Testis (tissue), 3 donors: ENCODE data around the gene HSPB7. TPM values are rescaled to one million over a fixed set of nuclear protein-coding genes. Genes with fewer than 3 reads are reported as not detected.

Experiments used
- DNase-seq: peaks from one replicate; pipeline ENCODE4 v3.0.0-alpha.2; 2019
- H3K27ac ChIP-seq, 2 donors: fragments of 200-600 bp; sonication (generic); one replicate each; pipeline ENCODE4 v1.5.1; 2019
- H3K27me3 ChIP-seq: fragments of 200-600 bp; sonication (generic); one replicate; pipeline ENCODE4 v1.5.1; 2019
- H3K36me3 ChIP-seq: fragments of 200-600 bp; sonication (generic); one replicate; pipeline ENCODE4 v1.5.1; 2017; ENCODE audit warnings: low read depth; ENCODE audit errors: missing control alignments
- H3K4me1 ChIP-seq: fragments of 200-600 bp; sonication (generic); one replicate; pipeline ENCODE4 v1.5.1; 2019
- H3K4me3 ChIP-seq, 2 donors: fragments of 200-600 bp; sonication (generic); one replicate each; pipeline ENCODE4 v1.5.1; 2017 to 2019
- H3K9me3 ChIP-seq: fragments of 200-600 bp; sonication (generic); one replicate; pipeline ENCODE4 v1.5.1; 2017
- CTCF ChIP-seq, 3 experiments: fragments of 450-650 bp in 2 of 3; fragments of 200-600 bp in 1 of 3; sonication (generic) in 1 of 3; IDR thresholded peaks; one replicate each; pipeline ENCODE4 v1.5.1; 2016 to 2019; ENCODE audit warnings: antibody characterized with exemption in 3 of 3, mild to moderate bottlenecking in 2 of 3, moderate library complexity in 1 of 3
- POLR2A ChIP-seq: fragments of 450-650 bp; IDR thresholded peaks from one replicate; pipeline ENCODE4 v1.6.1; 2017; ENCODE audit warnings: antibody characterized with exemption, mild to moderate bottlenecking, moderate library complexity
- WGBS, 2 donors: methylation state at CpG; one replicate each; pipeline ENCODE4 v1.1.5; 2018; 5-methylcytosine and 5-hydroxymethylcytosine counted together
- intact Hi-C: fragments of 100-400 bp; cut with DNase I; formaldehyde crosslinking; loops from one replicate; pipeline ENCODE4 v1.15.1; 2023; ENCODE audit warnings: low total_unique reads
- polyA plus RNA-seq: library from polyadenylated mRNA; stranded (reverse); fragments of 350-450 nt; fragmentation: Illumina TruSeq; extraction: RNeasy Lipid Tissue Mini Kit (QIAGEN cat#74804); gene quantifications from one replicate; pipeline ENCODE4 v1.2.3, GENCODE V29; 2014; ENCODE audit warnings: low read depth, low replicate concordance; ENCODE audit not compliant: insufficient read depth
- total RNA-seq, 2 donors: library from RNA; depleted of rRNA; stranded (reverse); fragments of >200 nt; gene quantifications; one replicate each; pipeline ENCODE4 v1.2.3, GENCODE V29; 2016

The HSPB7 gene
- total and polyA plus RNA-seq, 3 donors from 2014 or later, result 9.0 to 31.2 (median 11.7) TPM

GRCh38 chr1:16017076-16017460, 775 bp downstream of the HSPB7 start:
- intact Hi-C loops, result no loop called here
- Histone ChIP-seq H3K27me3 (no peaks in the 10 kb centered on the region), H3K4me1 (peaks cover 74% of the 10 kb centered on the region), H3K9me3 (no peaks in the 10 kb centered on the region), H3K36me3 (no peaks in the 10 kb centered on the region), H3K4me3 (peak overlapping the region in 1 of 2 donors; percentile 20), H3K27ac (peak overlapping the region; percentile 84 to 88)
- TF ChIP-seq POLR2A (no peak), CTCF (IDR thresholded peaks at IDR 0.05) (no peak)
- 82 to 83% methylated on average over 10 of the region's 10 CpGs for WGBS, 2 donors
- DNase-seq, result no peak

GRCh38 chr1:16015960-16016901, 1.6 kb downstream of the HSPB7 start:
- Histone ChIP-seq H3K4me1 (peaks cover 74% of the 10 kb centered on the region), H3K27ac (peak overlapping the region; percentile 84 to 88), H3K27me3 (no peaks in the 10 kb centered on the region), H3K36me3 (no peaks in the 10 kb centered on the region), H3K4me3 (no peak overlapping the region), H3K9me3 (no peaks in the 10 kb centered on the region)
- DNase-seq, result no peak
- 60 to 63% methylated on average over 12 to 23 of the region's 23 CpGs for whole genome bisulfite sequencing, 2 donors
- intact Hi-C loops, result no loop called here
- TF ChIP-seq CTCF (IDR thresholded peaks at IDR 0.05) (no peak), POLR2A (no peak)

GRCh38 chr1:16015491-16015890, 2.4 kb downstream of the HSPB7 start:
- H3K4me3 ChIP-seq, result no peak overlapping the region
- no peaks in the 10 kb centered on the region for H3K27me3 ChIP-seq
- intact Hi-C loops, result no loop called here
- H3K9me3 ChIP-seq, result no peaks in the 10 kb centered on the region
- no peaks in the 10 kb centered on the region for H3K36me3 ChIP-seq
- TF ChIP-seq POLR2A (no peak), CTCF (IDR thresholded peaks at IDR 0.05) (no peak)
- DNase-seq, result no peak
- WGBS, 2 donors, result 92 to 94% methylated on average over 18 to 25 of the region's 25 CpGs
- H3K27ac ChIP-seq, result peak overlapping the region; percentile 68 to 88
- peaks cover 74% of the 10 kb centered on the region for H3K4me1 ChIP-seq

GRCh38 chr1:16014509-16015482, 3.0 kb downstream of the HSPB7 start:
- H3K27me3 ChIP-seq, result no peaks in the 10 kb centered on the region
- intact Hi-C loops, result no loop called here
- no peak for TF ChIP-seq CTCF (IDR thresholded peaks at IDR 0.05)
- TF ChIP-seq POLR2A, result no peak
- WGBS, 2 donors, result 49 to 74% methylated on average over 7 to 17 of the region's 17 CpGs
- DNase-seq, result peak; percentile 86
- no peaks in the 10 kb centered on the region for H3K36me3 ChIP-seq
- peak overlapping the region; percentile 68 to 88 for H3K27ac ChIP-seq
- H3K9me3 ChIP-seq, result no peaks in the 10 kb centered on the region
- H3K4me3 ChIP-seq, result no peak overlapping the region
- H3K4me1 ChIP-seq, result peaks cover 74% of the 10 kb centered on the region
